HG03108 (cell line): ENCODE data around the gene ST6GALNAC1.
A peak's percentile ranks its signal among the peaks of the same experiment; 100 is the strongest.

ENCODE experiments used
- ATAC-seq: cut with Tn5 transposase; IDR thresholded peaks from one replicate; pipeline ENCODE4 v1.9.1; 2021; ENCODE audit warnings: moderate library complexity; ENCODE audit not compliant: unreplicated experiment

Gene ST6GALNAC1

GRCh38 chr17:76676629-76677028, 33.1 kb upstream of the ST6GALNAC1 start:
- ATAC-seq = no peak

DNA sequence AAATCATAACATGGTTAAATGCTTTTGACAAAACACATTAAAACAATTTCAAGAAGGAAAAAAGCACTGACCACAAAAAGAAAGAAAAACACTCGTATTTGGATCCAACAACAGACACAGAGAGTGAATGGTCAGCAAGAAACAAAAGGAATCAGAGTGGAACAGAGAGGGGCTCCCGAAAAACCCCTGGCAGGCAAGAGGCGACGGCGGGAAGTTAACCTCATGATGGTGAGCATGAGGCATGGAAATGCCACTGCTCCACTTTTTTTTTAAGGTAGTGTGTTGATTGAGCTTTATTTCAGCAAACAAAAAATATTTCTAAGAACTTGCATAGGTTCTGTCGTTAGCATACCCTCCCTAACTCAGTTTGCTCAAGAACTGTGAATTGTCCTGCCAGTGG, 32.1 kb upstream of the ST6GALNAC1 start:
- no peak for ATAC-seq

DNA sequence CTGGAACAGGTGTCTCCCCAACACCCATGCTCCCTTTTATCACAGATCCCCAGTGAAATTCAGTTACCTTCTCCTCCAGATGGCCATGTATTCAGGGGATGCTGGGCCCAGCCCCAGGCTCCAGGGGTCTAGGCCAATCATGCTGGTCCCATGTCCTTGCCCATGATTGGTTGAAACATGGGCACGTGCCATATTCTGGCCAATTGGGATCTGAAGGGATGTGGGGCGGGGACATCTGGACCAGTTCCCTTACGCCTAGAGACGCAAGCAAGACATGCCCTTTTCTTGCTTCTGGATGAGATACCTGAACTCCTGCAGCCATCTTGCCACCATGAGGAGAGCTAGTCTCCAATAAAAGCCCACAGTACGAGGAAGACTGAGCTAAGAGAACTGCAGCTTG, 31.0 kb upstream of the ST6GALNAC1 start:
- no peak for ATAC-seq

GRCh38 chr17:76673729-76674128, 30.2 kb upstream of the ST6GALNAC1 start:
- ATAC-seq = no peak

DNA sequence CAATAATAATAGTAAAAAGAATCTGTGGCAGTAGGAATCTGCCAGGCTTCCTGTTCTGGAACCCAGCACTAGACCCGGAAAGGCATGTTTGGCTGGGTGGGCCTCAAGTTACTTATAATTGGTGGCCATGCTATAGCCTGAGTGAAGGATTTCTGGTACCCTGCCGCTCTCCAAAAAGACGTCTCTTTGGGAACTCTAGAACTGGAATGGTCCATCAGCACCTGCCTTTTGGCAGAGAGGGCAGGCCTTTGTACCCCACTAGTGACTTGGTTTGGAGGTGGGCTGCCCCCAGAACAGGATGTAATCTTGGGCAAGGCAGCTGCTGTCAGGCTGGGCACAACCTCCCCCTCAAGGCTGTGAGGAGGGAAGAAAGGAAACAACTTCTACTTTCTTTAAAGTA, 29.3 kb upstream of the ST6GALNAC1 start:
- ATAC-seq = no peak

DNA sequence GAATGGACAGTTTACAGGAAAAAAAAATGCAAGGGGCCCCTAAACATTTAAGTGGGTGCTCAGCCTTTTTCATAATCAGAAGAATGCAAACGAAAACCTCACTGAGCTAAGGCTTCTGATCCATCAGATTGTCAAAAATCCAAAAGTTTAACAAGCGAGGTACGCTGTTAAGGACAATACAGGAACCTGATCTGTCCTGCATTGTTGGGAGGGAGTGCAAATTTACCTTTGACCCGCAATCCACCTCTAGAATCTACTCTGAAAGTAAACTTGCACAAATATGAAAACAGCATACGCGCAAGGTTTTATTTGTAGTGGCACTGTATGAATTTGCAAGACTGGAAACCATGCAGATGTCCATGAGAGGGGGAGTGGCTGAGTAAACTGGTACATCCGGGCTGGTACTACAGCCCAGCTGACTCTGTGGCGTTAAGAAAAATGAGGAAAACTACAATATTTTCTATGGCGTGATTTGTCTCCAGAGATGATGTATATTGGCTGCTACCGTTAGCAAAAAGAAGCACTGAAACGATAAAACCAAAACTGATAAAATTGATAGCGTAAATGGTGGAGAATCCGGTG, 28.8 kb upstream of the ST6GALNAC1 start:
- ATAC-seq = no peak

GRCh38 chr17:76671912-76672262, 28.3 kb upstream of the ST6GALNAC1 start:
- ATAC-seq = peak; percentile 2

DNA sequence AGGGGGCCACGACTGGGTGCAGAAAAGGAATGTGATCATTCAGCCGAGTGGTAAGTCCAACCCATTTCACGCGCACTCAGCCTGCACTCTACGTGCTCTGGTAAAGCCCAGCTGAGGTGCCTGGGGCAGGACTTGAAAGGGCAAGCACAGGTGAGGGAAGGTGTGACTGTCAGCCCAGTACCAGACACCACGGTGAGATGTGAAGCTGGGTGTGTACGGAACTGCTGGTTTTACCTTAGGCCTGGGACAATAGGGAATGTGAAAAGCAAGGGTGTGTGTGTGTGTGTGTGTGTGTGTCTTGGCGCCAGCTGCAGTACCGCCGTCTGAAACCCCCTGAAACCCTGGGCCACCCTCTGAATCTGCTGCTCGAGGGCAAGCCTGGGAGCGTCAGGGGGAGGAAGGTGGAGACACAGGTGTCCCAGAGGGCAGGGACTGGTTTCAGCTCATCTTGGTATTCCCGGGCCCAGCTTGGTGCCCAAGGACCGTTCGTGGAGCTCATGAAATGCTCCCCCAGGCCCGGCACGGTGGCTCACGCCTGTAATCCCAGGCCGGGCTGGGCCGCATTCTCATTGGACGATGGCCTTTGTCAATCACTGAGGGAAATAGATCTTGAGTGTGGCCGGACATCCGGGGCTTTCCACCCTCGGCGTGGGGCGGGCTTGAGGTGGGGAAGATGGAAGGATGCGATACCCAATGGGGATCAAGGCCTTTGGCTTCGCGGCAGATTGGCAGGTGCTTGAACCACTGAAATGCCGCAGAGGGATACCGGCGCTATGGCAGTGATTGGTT, 27.8 kb upstream of the ST6GALNAC1 start:
- peak; percentile 98 for ATAC-seq

- ATAC-seq = no peak
Measured at GRCh38 chr17:76670718-76671122, 27.2 kb upstream of the ST6GALNAC1 start.

DNA sequence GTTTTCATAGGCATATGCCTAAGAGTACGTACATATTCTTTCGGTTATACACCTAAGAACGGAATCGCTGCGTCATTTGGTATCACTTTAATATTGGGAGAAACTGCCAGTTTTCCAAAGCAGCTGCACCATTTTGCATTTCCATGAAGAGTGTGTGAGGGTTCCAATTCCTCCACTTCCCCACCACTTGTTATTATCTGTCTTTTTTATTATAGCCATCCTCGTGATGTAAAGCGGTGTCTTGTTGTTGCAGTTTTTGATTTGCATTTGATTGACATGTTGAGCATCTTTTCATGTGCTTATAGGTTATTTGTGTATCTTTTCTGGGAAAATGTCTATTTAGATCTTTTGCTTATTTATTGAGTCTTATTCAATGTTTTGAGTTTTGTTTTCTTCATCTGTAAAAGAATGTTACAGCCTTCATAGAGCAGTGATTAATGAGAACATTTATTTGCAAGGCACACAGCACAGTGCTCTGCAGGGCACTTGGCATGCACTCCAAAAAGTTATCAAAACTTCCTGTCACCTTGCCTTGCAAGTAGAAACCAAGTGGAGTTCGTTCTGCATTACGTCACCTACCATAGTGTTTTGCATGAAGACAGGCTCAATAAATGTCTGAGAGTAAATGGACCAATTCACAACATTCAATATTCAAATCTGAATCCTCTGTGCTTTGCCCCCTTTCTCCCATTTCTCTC, 26.6 kb upstream of the ST6GALNAC1 start:
- ATAC-seq = no peak

GRCh38 chr17:76667786-76668453, 24.4 kb upstream of the ST6GALNAC1 start:
- no peak for ATAC-seq

DNA sequence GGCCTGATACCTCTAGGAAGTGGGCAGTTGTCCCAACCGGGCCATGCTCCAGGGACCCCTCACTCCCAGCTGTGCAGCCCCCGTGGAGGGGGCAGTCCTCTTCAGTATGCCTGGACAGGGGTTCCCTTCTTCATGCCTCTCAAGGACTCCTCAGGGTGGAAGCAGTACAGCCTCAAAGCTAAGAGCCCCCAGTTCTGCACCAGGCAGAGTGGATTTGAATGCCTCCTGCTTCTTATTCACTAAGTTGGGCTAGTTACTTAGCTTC, 23.9 kb upstream of the ST6GALNAC1 start:
- ATAC-seq = no peak

GRCh38 chr17:76660656-76661042, 17.1 kb upstream of the ST6GALNAC1 start:
- no peak for ATAC-seq

GRCh38 chr17:76659928-76660655, 16.5 kb upstream of the ST6GALNAC1 start:
- no peak for ATAC-seq

GRCh38 chr17:76658242-76658662, 14.7 kb upstream of the ST6GALNAC1 start:
- ATAC-seq = no peak

DNA sequence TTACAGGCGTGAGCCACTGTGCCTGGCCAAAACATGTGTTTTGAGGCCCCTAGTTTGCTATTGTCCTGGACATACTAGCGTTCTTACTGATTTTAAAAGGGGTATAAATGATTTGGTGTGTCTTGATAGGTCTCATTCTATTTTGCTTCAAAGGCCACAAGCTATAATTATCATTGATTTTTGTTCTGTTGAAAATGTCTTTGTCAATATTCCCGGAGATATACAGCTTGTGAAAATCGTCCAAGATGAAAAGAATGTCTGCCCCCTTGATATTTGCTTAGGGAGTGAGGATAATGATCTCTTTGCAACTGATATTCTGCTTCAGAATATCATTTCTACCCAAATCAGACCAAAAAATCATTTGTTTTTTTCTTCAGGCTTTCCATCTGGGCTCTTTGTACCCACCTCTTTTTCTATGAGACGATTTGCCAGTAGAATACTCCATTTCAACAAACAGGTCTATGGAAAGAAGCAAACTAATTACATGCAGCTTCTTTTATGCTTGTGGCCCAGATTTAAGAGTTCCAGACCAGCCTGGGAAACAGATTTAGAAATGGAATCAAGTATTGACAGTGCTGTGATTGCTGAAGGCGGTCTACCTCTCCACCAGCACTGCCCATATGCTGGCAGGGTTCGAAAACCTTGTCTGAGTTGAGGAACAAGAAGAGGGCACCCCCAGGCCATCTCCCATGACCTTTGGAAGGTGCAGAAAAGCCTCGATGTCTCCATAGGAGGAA, 14.1 kb upstream of the ST6GALNAC1 start:
- no peak for ATAC-seq

DNA sequence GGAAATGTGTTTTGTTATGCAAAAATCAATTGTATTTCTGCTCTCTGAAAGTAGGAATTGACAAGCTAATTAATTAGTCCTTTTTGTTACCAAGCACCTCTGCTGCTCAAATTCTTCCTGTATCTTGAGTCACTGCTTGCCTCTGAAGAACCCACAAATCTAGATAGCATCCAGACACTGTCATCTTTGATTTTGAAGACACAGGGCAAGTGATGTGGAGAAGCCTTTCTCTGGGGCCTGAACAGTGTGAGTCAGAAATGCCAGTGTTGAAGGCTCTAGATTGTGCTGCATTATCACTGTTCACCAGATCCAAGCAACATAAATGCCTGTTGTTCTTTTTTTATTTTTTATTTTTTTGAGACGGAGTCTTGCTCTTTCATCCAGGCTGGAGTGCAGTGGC, 10.9 kb upstream of the ST6GALNAC1 start:
- no peak for ATAC-seq

DNA sequence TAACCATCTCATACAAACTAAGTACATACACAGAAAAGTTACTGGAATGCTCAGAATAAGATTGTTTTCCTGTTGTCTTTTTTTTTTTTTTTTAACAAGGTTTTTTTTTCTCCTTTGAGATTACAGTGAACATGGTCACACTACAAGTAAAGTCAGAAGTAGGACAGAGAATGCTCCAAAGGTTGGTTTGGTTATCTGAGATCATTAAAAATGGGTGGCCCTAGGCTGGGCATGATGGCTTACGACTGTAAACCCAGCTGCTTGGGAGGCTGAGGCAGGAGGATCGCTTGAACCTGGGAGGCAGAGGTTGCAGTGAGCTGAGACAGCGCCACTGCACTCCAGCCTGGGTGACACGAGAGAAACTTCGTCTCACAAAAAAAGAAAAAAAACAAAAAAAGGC, 6.9 kb upstream of the ST6GALNAC1 start:
- ATAC-seq = no peak

DNA sequence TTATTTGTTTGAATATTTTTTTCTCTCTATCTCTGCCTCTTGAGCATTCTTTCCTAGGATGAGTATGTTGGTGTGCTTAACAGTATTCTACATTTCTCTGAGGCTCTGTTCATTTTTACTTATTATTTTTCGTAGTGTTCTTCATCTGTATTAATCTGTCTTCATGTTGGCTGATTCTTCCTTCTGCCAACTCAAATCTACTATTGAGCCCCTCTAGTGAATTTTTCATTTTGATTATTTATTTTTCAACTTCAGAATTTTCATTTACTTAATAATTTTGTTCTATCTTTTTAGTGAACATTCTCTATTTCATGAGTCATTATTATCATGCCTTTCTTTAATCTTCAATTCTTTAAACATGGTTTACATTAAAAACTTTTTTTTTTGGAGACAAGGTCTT, 3.2 kb upstream of the ST6GALNAC1 start:
- no peak for ATAC-seq

DNA sequence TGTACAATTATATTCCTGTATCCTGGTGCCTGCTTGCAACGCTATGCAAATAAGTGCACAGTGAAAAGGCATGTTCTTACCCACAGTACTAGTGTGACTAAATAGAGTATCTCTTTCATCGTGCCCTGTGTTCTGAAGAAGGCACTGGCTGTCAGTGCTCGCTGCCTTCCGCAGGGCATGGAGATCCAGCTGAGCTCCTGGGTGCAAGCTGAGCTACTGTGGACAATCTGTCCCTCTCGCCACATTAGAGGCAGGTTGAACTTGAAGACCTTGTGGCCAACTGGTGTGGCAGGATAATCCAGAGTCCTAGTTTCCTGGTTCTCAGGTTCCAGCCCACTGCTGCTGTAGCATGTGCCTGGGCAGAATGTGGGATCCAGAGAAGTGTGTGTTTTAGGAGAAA, 1.9 kb upstream of the ST6GALNAC1 start:
- ATAC-seq = no peak

GRCh38 chr17:76644995-76645394, 1.4 kb upstream of the ST6GALNAC1 start:
- ATAC-seq = no peak
